ENCODE data around the gene PHF2. TPM values are rescaled to one million over a fixed set of nuclear protein-coding genes. Genes with fewer than 3 reads are reported as not detected.

The PHF2 gene
- total RNA-seq, 1 experiment from 2014 or later = 11.6 TPM

DNA sequence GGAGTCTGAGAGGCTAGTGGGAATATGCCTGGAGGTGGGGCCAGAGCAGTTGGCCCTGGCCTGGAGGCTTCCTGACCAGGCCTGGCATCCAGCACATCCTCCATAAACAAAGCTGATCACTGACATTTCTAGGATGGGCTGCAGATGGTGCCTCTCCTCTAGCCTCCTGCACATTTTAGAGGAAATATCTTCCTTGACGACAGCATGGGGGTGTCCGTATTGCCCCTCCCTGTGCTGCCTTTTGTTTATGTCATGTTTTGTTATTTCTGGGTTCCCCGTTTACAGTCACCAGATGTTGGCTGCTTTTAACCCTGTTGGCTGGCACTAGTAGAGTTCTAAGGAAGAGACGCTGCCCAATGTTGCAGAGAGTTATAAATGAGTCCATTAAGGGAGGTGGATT, 148.5 kb downstream of the PHF2 start:
- H3K4me1 Mint-ChIP-seq = no peaks in the 10 kb centered on the region
- H3K27me3 Mint-ChIP-seq (ENCODE audit: low read depth) = no peaks in the 10 kb centered on the region
- no peak overlapping the region for H3K27ac Mint-ChIP-seq
- ChIA-PET CTCF (no interaction called here), POLR2A (no interaction called here)
- H3K36me3 Mint-ChIP-seq = no peaks in the 10 kb centered on the region
- no peak for ATAC-seq
- TF ChIP-seq ZNF263 (CRISPR knock-in tag; IDR thresholded peaks at IDR 0.05; ENCODE audit: low read depth) = no peak
- TF ChIP-seq TEAD1 (CRISPR knock-in tag; IDR thresholded peaks at IDR 0.05) = no peak
- TF ChIP-seq GRHL2 (CRISPR knock-in tag; IDR thresholded peaks at IDR 0.05; ENCODE audit: insufficient replicate concordance, severe bottlenecking) = no peak
- no peak for TF ChIP-seq OVOL2 (CRISPR knock-in tag; IDR thresholded peaks at IDR 0.05; ENCODE audit: borderline replicate concordance)
- TF ChIP-seq, protein P1, sequence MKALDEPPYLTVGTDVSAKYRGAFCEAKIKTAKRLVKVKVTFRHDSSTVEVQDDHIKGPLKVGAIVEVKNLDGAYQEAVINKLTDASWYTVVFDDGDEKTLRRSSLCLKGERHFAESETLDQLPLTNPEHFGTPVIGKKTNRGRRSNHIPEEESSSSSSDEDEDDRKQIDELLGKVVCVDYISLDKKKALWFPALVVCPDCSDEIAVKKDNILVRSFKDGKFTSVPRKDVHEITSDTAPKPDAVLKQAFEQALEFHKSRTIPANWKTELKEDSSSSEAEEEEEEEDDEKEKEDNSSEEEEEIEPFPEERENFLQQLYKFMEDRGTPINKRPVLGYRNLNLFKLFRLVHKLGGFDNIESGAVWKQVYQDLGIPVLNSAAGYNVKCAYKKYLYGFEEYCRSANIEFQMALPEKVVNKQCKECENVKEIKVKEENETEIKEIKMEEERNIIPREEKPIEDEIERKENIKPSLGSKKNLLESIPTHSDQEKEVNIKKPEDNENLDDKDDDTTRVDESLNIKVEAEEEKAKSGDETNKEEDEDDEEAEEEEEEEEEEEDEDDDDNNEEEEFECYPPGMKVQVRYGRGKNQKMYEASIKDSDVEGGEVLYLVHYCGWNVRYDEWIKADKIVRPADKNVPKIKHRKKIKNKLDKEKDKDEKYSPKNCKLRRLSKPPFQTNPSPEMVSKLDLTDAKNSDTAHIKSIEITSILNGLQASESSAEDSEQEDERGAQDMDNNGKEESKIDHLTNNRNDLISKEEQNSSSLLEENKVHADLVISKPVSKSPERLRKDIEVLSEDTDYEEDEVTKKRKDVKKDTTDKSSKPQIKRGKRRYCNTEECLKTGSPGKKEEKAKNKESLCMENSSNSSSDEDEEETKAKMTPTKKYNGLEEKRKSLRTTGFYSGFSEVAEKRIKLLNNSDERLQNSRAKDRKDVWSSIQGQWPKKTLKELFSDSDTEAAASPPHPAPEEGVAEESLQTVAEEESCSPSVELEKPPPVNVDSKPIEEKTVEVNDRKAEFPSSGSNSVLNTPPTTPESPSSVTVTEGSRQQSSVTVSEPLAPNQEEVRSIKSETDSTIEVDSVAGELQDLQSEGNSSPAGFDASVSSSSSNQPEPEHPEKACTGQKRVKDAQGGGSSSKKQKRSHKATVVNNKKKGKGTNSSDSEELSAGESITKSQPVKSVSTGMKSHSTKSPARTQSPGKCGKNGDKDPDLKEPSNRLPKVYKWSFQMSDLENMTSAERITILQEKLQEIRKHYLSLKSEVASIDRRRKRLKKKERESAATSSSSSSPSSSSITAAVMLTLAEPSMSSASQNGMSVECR (CRISPR knock-in tag; IDR thresholded peaks at IDR 0.05; ENCODE audit: borderline replicate concordance) = no peak
- no peak for TF ChIP-seq HMGA2 (CRISPR knock-in tag; IDR thresholded peaks at IDR 0.05)
- TF ChIP-seq RELA (CRISPR knock-in tag; IDR thresholded peaks at IDR 0.05; ENCODE audit: borderline replicate concordance) = no peak
- TF ChIP-seq, protein P2, sequence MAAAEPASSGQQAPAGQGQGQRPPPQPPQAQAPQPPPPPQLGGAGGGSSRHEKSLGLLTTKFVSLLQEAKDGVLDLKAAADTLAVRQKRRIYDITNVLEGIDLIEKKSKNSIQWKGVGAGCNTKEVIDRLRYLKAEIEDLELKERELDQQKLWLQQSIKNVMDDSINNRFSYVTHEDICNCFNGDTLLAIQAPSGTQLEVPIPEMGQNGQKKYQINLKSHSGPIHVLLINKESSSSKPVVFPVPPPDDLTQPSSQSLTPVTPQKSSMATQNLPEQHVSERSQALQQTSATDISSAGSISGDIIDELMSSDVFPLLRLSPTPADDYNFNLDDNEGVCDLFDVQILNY (CRISPR knock-in tag; IDR thresholded peaks at IDR 0.05) = no peak
- TF ChIP-seq, protein P3, sequence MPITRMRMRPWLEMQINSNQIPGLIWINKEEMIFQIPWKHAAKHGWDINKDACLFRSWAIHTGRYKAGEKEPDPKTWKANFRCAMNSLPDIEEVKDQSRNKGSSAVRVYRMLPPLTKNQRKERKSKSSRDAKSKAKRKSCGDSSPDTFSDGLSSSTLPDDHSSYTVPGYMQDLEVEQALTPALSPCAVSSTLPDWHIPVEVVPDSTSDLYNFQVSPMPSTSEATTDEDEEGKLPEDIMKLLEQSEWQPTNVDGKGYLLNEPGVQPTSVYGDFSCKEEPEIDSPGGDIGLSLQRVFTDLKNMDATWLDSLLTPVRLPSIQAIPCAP (CRISPR knock-in tag; IDR thresholded peaks at IDR 0.05) = no peak
- TF ChIP-seq ZNF671 (CRISPR knock-in tag; IDR thresholded peaks at IDR 0.05) = no peak
- TF ChIP-seq JUN (CRISPR knock-in tag; IDR thresholded peaks at IDR 0.05) = no peak
- TF ChIP-seq, protein P4, sequence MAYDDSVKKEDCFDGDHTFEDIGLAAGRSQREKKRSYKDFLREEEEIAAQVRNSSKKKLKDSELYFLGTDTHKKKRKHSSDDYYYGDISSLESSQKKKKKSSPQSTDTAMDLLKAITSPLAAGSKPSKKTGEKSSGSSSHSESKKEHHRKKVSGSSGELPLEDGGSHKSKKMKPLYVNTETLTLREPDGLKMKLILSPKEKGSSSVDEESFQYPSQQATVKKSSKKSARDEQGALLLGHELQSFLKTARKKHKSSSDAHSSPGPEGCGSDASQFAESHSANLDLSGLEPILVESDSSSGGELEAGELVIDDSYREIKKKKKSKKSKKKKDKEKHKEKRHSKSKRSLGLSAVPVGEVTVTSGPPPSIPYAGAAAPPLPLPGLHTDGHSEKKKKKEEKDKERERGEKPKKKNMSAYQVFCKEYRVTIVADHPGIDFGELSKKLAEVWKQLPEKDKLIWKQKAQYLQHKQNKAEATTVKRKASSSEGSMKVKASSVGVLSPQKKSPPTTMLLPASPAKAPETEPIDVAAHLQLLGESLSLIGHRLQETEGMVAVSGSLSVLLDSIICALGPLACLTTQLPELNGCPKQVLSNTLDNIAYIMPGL (CRISPR knock-in tag; IDR thresholded peaks at IDR 0.05) = no peak
- DNase-seq (ENCODE audit: low spot score) = no peak
- H3K9me3 Mint-ChIP-seq = peaks cover 21% of the 10 kb centered on the region
- H3K4me3 Mint-ChIP-seq = no peak overlapping the region

DNA sequence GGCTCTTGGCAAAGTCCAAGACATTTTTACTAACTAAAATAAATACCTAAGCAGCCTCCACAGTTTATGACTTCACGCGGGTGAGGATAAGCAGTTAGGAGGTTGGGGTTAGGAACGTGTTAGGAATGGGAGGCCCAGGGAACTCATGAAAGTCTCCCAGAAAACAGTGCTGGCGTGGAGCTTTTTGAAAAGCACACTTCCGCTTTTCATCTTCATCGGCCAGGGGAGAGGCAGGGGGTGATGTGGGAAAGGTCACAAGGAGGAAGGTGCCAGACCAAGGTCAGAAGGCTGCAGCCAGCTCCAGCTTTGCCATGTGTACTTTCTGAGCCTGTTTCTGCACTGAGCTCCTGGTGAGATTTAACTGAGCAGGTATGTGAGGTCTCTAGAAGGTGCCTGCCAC, 149.0 kb downstream of the PHF2 start:
- ChIA-PET CTCF (interaction anchor here (0.9 kb wide), 1 partner anchor 89 kb away, joined by 3 read pairs; no protein-coding TSS in a partner anchor), POLR2A (no interaction called here)
- Mint-ChIP-seq H3K27me3 (ENCODE audit: low read depth) (no peaks in the 10 kb centered on the region), H3K36me3 (no peaks in the 10 kb centered on the region), H3K9me3 (peaks cover 21% of the 10 kb centered on the region), H3K27ac (no peak overlapping the region), H3K4me3 (no peak overlapping the region), H3K4me1 (no peaks in the 10 kb centered on the region)
- DNase-seq (ENCODE audit: low spot score) (no peak), ATAC-seq (no peak)
- TF ChIP-seq ZNF396 (CRISPR knock-in tag; IDR thresholded peaks at IDR 0.05; ENCODE audit: borderline replicate concordance) = no peak
- TF ChIP-seq, protein P5, sequence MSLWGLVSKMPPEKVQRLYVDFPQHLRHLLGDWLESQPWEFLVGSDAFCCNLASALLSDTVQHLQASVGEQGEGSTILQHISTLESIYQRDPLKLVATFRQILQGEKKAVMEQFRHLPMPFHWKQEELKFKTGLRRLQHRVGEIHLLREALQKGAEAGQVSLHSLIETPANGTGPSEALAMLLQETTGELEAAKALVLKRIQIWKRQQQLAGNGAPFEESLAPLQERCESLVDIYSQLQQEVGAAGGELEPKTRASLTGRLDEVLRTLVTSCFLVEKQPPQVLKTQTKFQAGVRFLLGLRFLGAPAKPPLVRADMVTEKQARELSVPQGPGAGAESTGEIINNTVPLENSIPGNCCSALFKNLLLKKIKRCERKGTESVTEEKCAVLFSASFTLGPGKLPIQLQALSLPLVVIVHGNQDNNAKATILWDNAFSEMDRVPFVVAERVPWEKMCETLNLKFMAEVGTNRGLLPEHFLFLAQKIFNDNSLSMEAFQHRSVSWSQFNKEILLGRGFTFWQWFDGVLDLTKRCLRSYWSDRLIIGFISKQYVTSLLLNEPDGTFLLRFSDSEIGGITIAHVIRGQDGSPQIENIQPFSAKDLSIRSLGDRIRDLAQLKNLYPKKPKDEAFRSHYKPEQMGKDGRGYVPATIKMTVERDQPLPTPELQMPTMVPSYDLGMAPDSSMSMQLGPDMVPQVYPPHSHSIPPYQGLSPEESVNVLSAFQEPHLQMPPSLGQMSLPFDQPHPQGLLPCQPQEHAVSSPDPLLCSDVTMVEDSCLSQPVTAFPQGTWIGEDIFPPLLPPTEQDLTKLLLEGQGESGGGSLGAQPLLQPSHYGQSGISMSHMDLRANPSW (CRISPR knock-in tag; conservative IDR thresholded peaks at IDR 0.05; ENCODE audit: low read depth) = no peak
- no peak for TF ChIP-seq NR3C1 (CRISPR knock-in tag; conservative IDR thresholded peaks at IDR 0.05; ENCODE audit: low read depth)
- no peak for TF ChIP-seq GTF2I (CRISPR knock-in tag; conservative IDR thresholded peaks at IDR 0.05)
- TF ChIP-seq, protein P6, sequence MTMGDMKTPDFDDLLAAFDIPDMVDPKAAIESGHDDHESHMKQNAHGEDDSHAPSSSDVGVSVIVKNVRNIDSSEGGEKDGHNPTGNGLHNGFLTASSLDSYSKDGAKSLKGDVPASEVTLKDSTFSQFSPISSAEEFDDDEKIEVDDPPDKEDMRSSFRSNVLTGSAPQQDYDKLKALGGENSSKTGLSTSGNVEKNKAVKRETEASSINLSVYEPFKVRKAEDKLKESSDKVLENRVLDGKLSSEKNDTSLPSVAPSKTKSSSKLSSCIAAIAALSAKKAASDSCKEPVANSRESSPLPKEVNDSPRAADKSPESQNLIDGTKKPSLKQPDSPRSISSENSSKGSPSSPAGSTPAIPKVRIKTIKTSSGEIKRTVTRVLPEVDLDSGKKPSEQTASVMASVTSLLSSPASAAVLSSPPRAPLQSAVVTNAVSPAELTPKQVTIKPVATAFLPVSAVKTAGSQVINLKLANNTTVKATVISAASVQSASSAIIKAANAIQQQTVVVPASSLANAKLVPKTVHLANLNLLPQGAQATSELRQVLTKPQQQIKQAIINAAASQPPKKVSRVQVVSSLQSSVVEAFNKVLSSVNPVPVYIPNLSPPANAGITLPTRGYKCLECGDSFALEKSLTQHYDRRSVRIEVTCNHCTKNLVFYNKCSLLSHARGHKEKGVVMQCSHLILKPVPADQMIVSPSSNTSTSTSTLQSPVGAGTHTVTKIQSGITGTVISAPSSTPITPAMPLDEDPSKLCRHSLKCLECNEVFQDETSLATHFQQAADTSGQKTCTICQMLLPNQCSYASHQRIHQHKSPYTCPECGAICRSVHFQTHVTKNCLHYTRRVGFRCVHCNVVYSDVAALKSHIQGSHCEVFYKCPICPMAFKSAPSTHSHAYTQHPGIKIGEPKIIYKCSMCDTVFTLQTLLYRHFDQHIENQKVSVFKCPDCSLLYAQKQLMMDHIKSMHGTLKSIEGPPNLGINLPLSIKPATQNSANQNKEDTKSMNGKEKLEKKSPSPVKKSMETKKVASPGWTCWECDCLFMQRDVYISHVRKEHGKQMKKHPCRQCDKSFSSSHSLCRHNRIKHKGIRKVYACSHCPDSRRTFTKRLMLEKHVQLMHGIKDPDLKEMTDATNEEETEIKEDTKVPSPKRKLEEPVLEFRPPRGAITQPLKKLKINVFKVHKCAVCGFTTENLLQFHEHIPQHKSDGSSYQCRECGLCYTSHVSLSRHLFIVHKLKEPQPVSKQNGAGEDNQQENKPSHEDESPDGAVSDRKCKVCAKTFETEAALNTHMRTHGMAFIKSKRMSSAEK (CRISPR knock-in tag; IDR thresholded peaks at IDR 0.05; ENCODE audit: borderline replicate concordance) = no peak
- TF ChIP-seq ZNF121 (CRISPR knock-in tag; IDR thresholded peaks at IDR 0.05) = no peak
- TF ChIP-seq MXD4 (CRISPR knock-in tag; IDR thresholded peaks at IDR 0.05; ENCODE audit: borderline replicate concordance) = no peak
- TF ChIP-seq, protein P7, sequence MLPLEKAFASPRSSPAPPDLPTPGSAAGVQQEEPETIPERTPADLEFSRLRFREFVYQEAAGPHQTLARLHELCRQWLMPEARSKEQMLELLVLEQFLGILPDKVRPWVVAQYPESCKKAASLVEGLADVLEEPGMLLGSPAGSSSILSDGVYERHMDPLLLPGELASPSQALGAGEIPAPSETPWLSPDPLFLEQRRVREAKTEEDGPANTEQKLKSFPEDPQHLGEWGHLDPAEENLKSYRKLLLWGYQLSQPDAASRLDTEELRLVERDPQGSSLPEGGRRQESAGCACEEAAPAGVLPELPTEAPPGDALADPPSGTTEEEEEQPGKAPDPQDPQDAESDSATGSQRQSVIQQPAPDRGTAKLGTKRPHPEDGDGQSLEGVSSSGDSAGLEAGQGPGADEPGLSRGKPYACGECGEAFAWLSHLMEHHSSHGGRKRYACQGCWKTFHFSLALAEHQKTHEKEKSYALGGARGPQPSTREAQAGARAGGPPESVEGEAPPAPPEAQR (CRISPR knock-in tag; IDR thresholded peaks at IDR 0.05) = no peak
